Heart right ventricle (tissue), 16 donors: ENCODE results near the gene ZNF827. TPM values are rescaled to one million over a fixed set of nuclear protein-coding genes. Genes with fewer than 3 reads are reported as not detected.

ENCODE experiments used
- ATAC-seq, 8 donors: fragments of 200-7000 bp; cut with Tn5 transposase; one replicate each; pipeline ENCODE4 v1.9.1; 2020; ENCODE audit warnings: mild to moderate bottlenecking in 8 of 8, moderate library complexity in 8 of 8, moderate number of reproducible peaks in 1 of 8
- DNase-seq, 2 donors: peaks; one replicate each; pipeline ENCODE4 v3.0.0-alpha.2; 2020
- H3K27ac ChIP-seq, 10 donors: fragments of 200-600 bp; sonication (generic) in 2 of 10; one replicate each; pipeline versions ENCODE4 v1.5.0 to v1.8.0; 2020 to 2022; ENCODE audit warnings: mild to moderate bottlenecking in 3 of 10
- H3K27me3 ChIP-seq, 7 donors: fragments of 200-600 bp; one replicate each; pipeline ENCODE4 v1.8.0; 2021 to 2022; ENCODE audit warnings: mild to moderate bottlenecking in 2 of 7
- H3K36me3 ChIP-seq, 9 donors: fragments of 200-600 bp; sonication (generic) in 1 of 9; one replicate each; pipeline versions ENCODE4 v1.5.0 to v1.8.0; 2020 to 2022; ENCODE audit warnings: mild to moderate bottlenecking in 2 of 9
- H3K4me1 ChIP-seq, 9 donors: fragments of 200-600 bp; sonication (generic) in 1 of 9; one replicate each; pipeline versions ENCODE4 v1.5.0 to v1.8.0; 2020 to 2022; ENCODE audit warnings: mild to moderate bottlenecking in 4 of 9
- H3K4me3 ChIP-seq, 10 donors: fragments of 200-600 bp; sonication (generic) in 2 of 10; one replicate each; pipeline versions ENCODE4 v1.5.0 to v1.8.0; 2020 to 2022; ENCODE audit warnings: mild to moderate bottlenecking in 7 of 10, moderate library complexity in 2 of 10
- H3K9me3 ChIP-seq, 11 donors: fragments of 200-600 bp in 10 of 11; sonication (generic) in 2 of 11; one replicate each; pipeline versions ENCODE4 v1.5.0 to v1.8.0; 2013 to 2022; ENCODE audit warnings: mild to moderate bottlenecking in 2 of 11, control low read depth in 1 of 11, moderate library complexity in 1 of 11
- CTCF ChIP-seq, 9 donors: fragments of 200-600 bp; sonication (generic) in 2 of 9; IDR thresholded peaks; one replicate each; pipeline versions ENCODE4 v1.5.0 to v1.8.0; 2021 to 2022; ENCODE audit warnings: antibody characterized with exemption in 9 of 9, mild to moderate bottlenecking in 5 of 9, moderate library complexity in 1 of 9
- WGBS, 2 donors: extraction: QIAGEN DNeasy Blood & Tissue Kit; methylation state at CpG; one replicate each; pipeline ENCODE4 v1.1.7; 2013; ENCODE audit warnings: inconsistent platforms in 1 of 2; 5-methylcytosine and 5-hydroxymethylcytosine counted together
- intact Hi-C, 10 donors: fragments of 100-400 bp; cut with DNase I; formaldehyde crosslinking; loops; one replicate each; pipeline versions ENCODE4 v1.11.1 to v1.14.2; 2022
- polyA plus RNA-seq, 2 donors: library from polyadenylated mRNA; stranded (reverse); fragments of 200-250 nt; gene quantifications; one replicate each; pipeline ENCODE4 v1.2.3, GENCODE V29; 2013
- total RNA-seq, 10 donors: library from RNA; stranded (reverse); fragmentation: NEBNext Ultra II Directional in 3 of 10; extraction: Animal tissue kit (Norgen Biotek cat#: 25700) in 3 of 10; gene quantifications; one replicate each; pipeline versions ENCODE4 v1.2.1 to v1.2.4, GENCODE V29; 2021 to 2023
- donor health status: Arrhythmogenic right ventricular cardiomyopathy.
- donor health status: ischemic (EF 13 %, LVEDD 7.1; RV severe dilation, severe dysfunction).
- donor health status: healthy with polysubstance abuse.
- donor health status: DM: no; HTN: yes; CAD: no.
- donor health status: DM: no; HTN: no; CAD: no.
- donor health status: ischemic (EF 25% LVEDD 6.9; RV normal size, moderate dysfunction).
- donor health status: ischemic (EF 25% LVEDD 5.7; RV mildly dilated, moderate dysfunction).
- donor health status: healthy.
- donor health status: DM: yes; HTN: yes; CAD: no.
- donor health status: Ischemic cardiomyopathy.
- donor health status: ischemic (EF 35%, LVEDD 5.7; RV mildly dilated, moderate dysfunction).
- donor health status: nonischemic (EF 11% LVEDD 7.7; RV severe dilation, severe dysfunction).
- donor health status: DM: yes; HTN: yes; CAD: no.
- donor health status: PGD.
- donor health status: ischemic (EF 29% LVEDD 5.4; RV normal size, mild dysfunction).
- donor health status: nonischemic (EF 23%, LVEDD 6.1; RV moderate dilation, normal function).

ZNF827 gene
- total and polyA plus RNA-seq, 12 donors, result 3.8 to 33.9 (median 19.3) TPM

- DNase-seq (no peak), ATAC-seq (no peak)
- TF ChIP-seq CTCF (IDR thresholded peaks at IDR 0.05), result no peak
- 77 to 92% methylated on average over 4 of the region's 4 CpGs for WGBS, 2 donors
- Histone ChIP-seq H3K9me3 (peaks cover 0 to 4% (median 0%) of the 10 kb centered on the region in 11 donors), H3K4me3 (no peak overlapping the region), H3K36me3 (no peaks in the 10 kb centered on the region), H3K4me1 (peaks cover 0 to 12% (median 0%) of the 10 kb centered on the region in 9 donors), H3K27ac (no peak overlapping the region), H3K27me3 (no peaks in the 10 kb centered on the region)
- intact Hi-C loops, result no loop called here
Observed at GRCh38 chr4:145976680-145977079, 38.1 kb upstream of the ZNF827 start.

- H3K4me1 ChIP-seq, result no peaks in the 10 kb centered on the region
- no peak overlapping the region for H3K4me3 ChIP-seq
- H3K27ac ChIP-seq, result no peak overlapping the region
- no peaks in the 10 kb centered on the region for H3K36me3 ChIP-seq
- ATAC-seq, result no peak
- no peak for TF ChIP-seq CTCF (IDR thresholded peaks at IDR 0.05)
- DNase-seq, result no peak
- H3K9me3 ChIP-seq, result peaks cover 0 to 24% (median 5%) of the 10 kb centered on the region in 11 donors
- H3K27me3 ChIP-seq, result no peaks in the 10 kb centered on the region
- 86 to 90% methylated on average over 2 of the region's 2 CpGs for WGBS, 2 donors
- intact Hi-C loops, result no loop called here
Observed at GRCh38 chr4:145960012-145960411, 21.4 kb upstream of the ZNF827 start.

GRCh38 chr4:145957302-145957701, 18.7 kb upstream of the ZNF827 start:
- intact Hi-C loops, result loop anchor here in 4 of 10 donors (10.0 kb wide), 4 partner anchors 227 to 967 kb away; no protein-coding TSS in a partner anchor
- Histone ChIP-seq H3K36me3 (no peaks in the 10 kb centered on the region), H3K4me1 (no peaks in the 10 kb centered on the region), H3K27me3 (no peaks in the 10 kb centered on the region), H3K4me3 (no peak overlapping the region), H3K27ac (no peak overlapping the region), H3K9me3 (peaks cover 0 to 8% (median 4%) of the 10 kb centered on the region in 11 donors)
- TF ChIP-seq CTCF (IDR thresholded peaks at IDR 0.05), result no peak
- 67 to 72% methylated on average over 1 of the region's 1 CpG for WGBS, 2 donors
- DNase-seq (no peak), ATAC-seq (no peak)

GRCh38 chr4:145956288-145956890, 17.8 kb upstream of the ZNF827 start:
- 52 to 53% methylated on average over 3 of the region's 3 CpGs for WGBS, 2 donors

More at GRCh38 chr4:145956288-145956890, 17.8 kb upstream of the ZNF827 start:
- Histone ChIP-seq H3K27me3 (no peaks in the 10 kb centered on the region), H3K36me3 (no peaks in the 10 kb centered on the region), H3K4me3 (no peak overlapping the region), H3K27ac (no peak overlapping the region), H3K4me1 (no peaks in the 10 kb centered on the region), H3K9me3 (peaks cover 0 to 8% (median 4%) of the 10 kb centered on the region in 11 donors)
- DNase-seq (peak in 1 of 2 donors; percentile 23), ATAC-seq (peak in 2 of 8 donors; percentile 37 to 38)
- peak; percentile 53 to 82 (median 75) for TF ChIP-seq CTCF (IDR thresholded peaks at IDR 0.05)
- intact Hi-C loops, result loop anchor here in 4 of 10 donors (10.0 kb wide), 4 partner anchors 228 to 968 kb away; no protein-coding TSS in a partner anchor
